PC-9 (cell line): ENCODE measurements around the gene DENND2A. TPM values are rescaled to one million over a fixed set of nuclear protein-coding genes. Genes with fewer than 3 reads are reported as not detected.

Experiments used
- BruUV-seq: library from RNA; stranded (reverse); fragments of 400-500 nt; replicated peaks from 2 replicates; lab custom pipeline; 2021; lab: Mats Ljungman, UMichigan
- CTCF ChIA-PET: fragments of 300-600 bp; sonication (Branson Sonifier 250); formaldehyde crosslinking; loops from one replicate; lab custom pipeline; 2022; ENCODE audit warnings: antibody characterized with exemption; lab: Charles Lee
- POLR2A ChIA-PET: fragments of 300-600 bp; sonication (Branson Sonifier 250); formaldehyde crosslinking; loops from one replicate; lab custom pipeline; 2022; ENCODE audit warnings: antibody characterized with exemption; ENCODE audit not compliant: unreplicated experiment; lab: Charles Lee
- DNase-seq, 2 experiments: peaks; one replicate each; pipeline versions ENCODE4 v3.0.0 to v3.0.0-alpha.2; 2015 to 2022; ENCODE audit warnings: mixed read lengths in 1 of 2
- H2AFZ ChIP-seq: fragments of 200-600 bp; sonication (generic); 2 replicates; pipeline ENCODE4 v1.8.1; 2017; ENCODE audit warnings: antibody characterized with exemption
- H3F3A ChIP-seq: fragments of 200-600 bp; sonication (generic); 2 replicates; pipeline ENCODE4 v1.8.1; 2017; ENCODE audit warnings: antibody characterized with exemption, mild to moderate bottlenecking, low read depth; ENCODE audit not compliant: insufficient read depth
- H3K27ac ChIP-seq: fragments of 200-600 bp; sonication (generic); 2 replicates; pipeline ENCODE4 v1.6.1; 2016; ENCODE audit warnings: mixed run types
- H3K27me3 ChIP-seq: fragments of 200-600 bp; sonication (generic); 2 replicates; pipeline ENCODE4 v1.6.1; 2016; ENCODE audit warnings: low read depth, mixed run types; ENCODE audit not compliant: insufficient read depth
- H3K36me3 ChIP-seq: fragments of 200-600 bp; sonication (generic); 2 replicates; pipeline ENCODE4 v1.6.1; 2016; ENCODE audit warnings: low read depth, mixed run types
- H3K4me1 ChIP-seq: fragments of 200-600 bp; sonication (generic); replicated peaks from 2 replicates; pipeline ENCODE4 v1.6.1; 2016; ENCODE audit warnings: mixed run types; ENCODE audit not compliant: insufficient read depth
- H3K4me2 ChIP-seq: fragments of 200-600 bp; sonication (generic); 2 replicates; pipeline ENCODE4 v1.6.1; 2017; ENCODE audit warnings: mixed run types
- H3K4me3 ChIP-seq: fragments of 200-600 bp; sonication (generic); 2 replicates; pipeline ENCODE4 v1.6.1; 2016; ENCODE audit warnings: mixed run types
- H3K79me2 ChIP-seq: fragments of 200-600 bp; sonication (generic); 2 replicates; pipeline ENCODE4 v1.6.1; 2017; ENCODE audit warnings: low read depth, mixed run types
- H3K9me2 ChIP-seq: fragments of 200-600 bp; sonication (generic); 2 replicates; pipeline ENCODE4 v1.8.1; 2017; ENCODE audit warnings: mild to moderate bottlenecking; ENCODE audit not compliant: insufficient read depth
- H3K9me3 ChIP-seq: fragments of 200-600 bp; sonication (generic); 2 replicates; pipeline ENCODE4 v1.8.1; 2016; ENCODE audit warnings: low read depth; ENCODE audit not compliant: insufficient read depth
- H4K20me1 ChIP-seq: fragments of 200-600 bp; sonication (generic); 2 replicates; pipeline ENCODE4 v1.8.1; 2017; ENCODE audit not compliant: insufficient read depth
- CTCF ChIP-seq: fragments of 200-600 bp; sonication (generic); conservative IDR thresholded peaks from 2 replicates; pipeline ENCODE4 v1.6.1; 2017; ENCODE audit warnings: mixed run types, antibody characterized with exemption, mild to moderate bottlenecking, moderate library complexity
- EZH2 ChIP-seq: fragments of 200-600 bp; sonication (generic); IDR thresholded peaks from 2 replicates; pipeline ENCODE4 v1.8.0; 2017; ENCODE audit warnings: antibody characterized with exemption, low read depth
- intact Hi-C: fragments of 100-400 bp; cut with micrococcal nuclease; formaldehyde crosslinking; loops from one replicate; pipeline ENCODE4 v1.10.0; 2022; ENCODE audit not compliant: unreplicated experiment
- total RNA-seq: library from RNA; stranded (reverse); gene quantifications from 2 replicates; pipeline ENCODE4 v1.2.3, GENCODE V29; 2021

DENND2A gene
- total RNA-seq, 1 experiment from 2014 or later = 4.2 TPM

GRCh38 chr7:140619176-140619575 lies 21.4 kb downstream of the DENND2A start:
- no peak for DNase-seq
- Histone ChIP-seq H3K4me2 (no peak overlapping the region), H3K4me1 (peaks cover 31% of the 10 kb centered on the region), H3F3A (peaks cover 21% of the 10 kb centered on the region), H3K27me3 (no peaks in the 10 kb centered on the region), H3K27ac (no peak overlapping the region), H3K9me2 (no peaks in the 10 kb centered on the region), H2AFZ (no peak overlapping the region), H3K9me3 (no peaks in the 10 kb centered on the region), H3K4me3 (no peak overlapping the region), H3K36me3 (no peaks in the 10 kb centered on the region), H4K20me1 (no peaks in the 10 kb centered on the region), H3K79me2 (no peaks in the 10 kb centered on the region)
- ChIA-PET POLR2A (interaction anchor here (0.6 kb wide), 1 partner anchor 9 kb away, joined by 8 read pairs; no protein-coding TSS in a partner anchor), CTCF (interaction anchor here (0.6 kb wide), 1 partner anchor 324 kb away, joined by 9 read pairs; no protein-coding TSS in a partner anchor)
- BruUV-seq = no TSS peak
- intact Hi-C loops = no loop called here
- TF ChIP-seq EZH2 (no peak), CTCF (no peak)

- intact Hi-C loops = no loop called here
- no peaks in the 10 kb centered on the region for H3K27me3 ChIP-seq
- H3K79me2 ChIP-seq = no peaks in the 10 kb centered on the region
- H3K9me3 ChIP-seq = no peaks in the 10 kb centered on the region
- DNase-seq = no peak
- TF ChIP-seq EZH2 (no peak), CTCF (no peak)
- peaks cover 15% of the 10 kb centered on the region for H3F3A ChIP-seq
- no peak overlapping the region for H3K4me3 ChIP-seq
- no peak overlapping the region; the same call in 1 of the 2 replicates for H3K4me2 ChIP-seq
- CTCF ChIA-PET = interaction anchor here (0.6 kb wide), 1 partner anchor 44 kb away, joined by 6 read pairs; no protein-coding TSS in a partner anchor
- BruUV-seq = no TSS peak
- no peaks in the 10 kb centered on the region for H3K9me2 ChIP-seq
- peaks cover 25% of the 10 kb centered on the region for H3K4me1 ChIP-seq
- no peaks in the 10 kb centered on the region for H4K20me1 ChIP-seq
- H3K27ac ChIP-seq = peak overlapping the region; percentile 45
- no peaks in the 10 kb centered on the region for H3K36me3 ChIP-seq
- POLR2A ChIA-PET = no interaction called here
- no peak overlapping the region for H2AFZ ChIP-seq
These were observed 22.3 kb downstream of the DENND2A start for GRCh38 chr7:140618306-140618705.

GRCh38 chr7:140617081-140617480 lies 23.5 kb downstream of the DENND2A start:
- POLR2A ChIA-PET = no interaction called here
- Histone ChIP-seq H3K9me2 (no peaks in the 10 kb centered on the region), H3K4me2 (no peak overlapping the region), H3K36me3 (no peaks in the 10 kb centered on the region), H3K4me3 (no peak overlapping the region), H2AFZ (no peak overlapping the region), H4K20me1 (no peaks in the 10 kb centered on the region), H3K4me1 (peaks cover 24% of the 10 kb centered on the region), H3K79me2 (no peaks in the 10 kb centered on the region), H3K9me3 (no peaks in the 10 kb centered on the region), H3K27ac (peak overlapping the region; percentile 45), H3K27me3 (no peaks in the 10 kb centered on the region), H3F3A (peaks cover 15% of the 10 kb centered on the region)
- BruUV-seq = no TSS peak
- no peak for DNase-seq
- intact Hi-C loops = no loop called here
- no peak for TF ChIP-seq CTCF
- no peak for TF ChIP-seq EZH2
- CTCF ChIA-PET = no interaction called here
